Thyroid gland (tissue), 4 donors: ENCODE measurements around the gene TRIM14. TPM values are rescaled to one million over a fixed set of nuclear protein-coding genes. Genes with fewer than 3 reads are reported as not detected.
A peak's percentile ranks its signal among the peaks of the same experiment; 100 is the strongest.
"Not testable (repeated sequence)": the region's sequence is repeated elsewhere in the genome, so short reads cannot be mapped to it uniquely, and the experiment has no call there.

Experiments
- DNase-seq, 2 donors: peaks; one replicate each; pipeline ENCODE4 v3.0.0-alpha.2; 2019
- H3K27ac ChIP-seq, 3 donors: fragments of 200-600 bp; sonication (generic); 1 replicate in 2 of 3; 2 replicates in 1 of 3; pipeline ENCODE4 v1.5.1; 2016 to 2019; ENCODE audit warnings: mild to moderate bottlenecking in 1 of 3, moderate library complexity in 1 of 3
- H3K27me3 ChIP-seq: fragments of 200-600 bp; sonication (generic); one replicate; pipeline ENCODE4 v1.5.1; 2019
- H3K36me3 ChIP-seq, 2 donors: fragments of 200-600 bp; sonication (generic); one replicate each; pipeline ENCODE4 v1.5.1; 2016 to 2019
- H3K4me1 ChIP-seq, 2 donors: fragments of 200-600 bp; sonication (generic); one replicate each; pipeline ENCODE4 v1.5.1; 2017 to 2019
- H3K4me3 ChIP-seq, 3 donors: fragments of 200-600 bp; sonication (generic); replicated peaks in 1 of 3; 1 replicate in 2 of 3; 2 replicates in 1 of 3; pipeline ENCODE4 v1.5.1; 2016; ENCODE audit warnings: mild to moderate bottlenecking in 1 of 3
- H3K9me3 ChIP-seq: fragments of 200-600 bp; sonication (generic); one replicate; pipeline ENCODE4 v1.5.1; 2017
- CTCF ChIP-seq, 6 experiments: fragments of 200-600 bp in 3 of 6; fragments of 450-650 bp in 3 of 6; sonication (generic) in 3 of 6; IDR thresholded peaks; one replicate each; pipeline ENCODE4 v1.5.1; 2016 to 2019; ENCODE audit warnings: antibody characterized with exemption in 6 of 6, mild to moderate bottlenecking in 2 of 6, inconsistent platforms in 1 of 6, moderate library complexity in 1 of 6
- POLR2A ChIP-seq, 2 donors: fragments of 450-650 bp; IDR thresholded peaks; one replicate each; pipeline ENCODE4 v1.6.1; 2017; ENCODE audit warnings: antibody characterized with exemption in 2 of 2, mild to moderate bottlenecking in 2 of 2, moderate library complexity in 1 of 2
- WGBS, 2 donors: methylation state at CpG; one replicate each; pipeline ENCODE4 v1.1.5; 2017; 5-methylcytosine and 5-hydroxymethylcytosine counted together
- intact Hi-C: fragments of 100-400 bp; cut with DNase I; formaldehyde crosslinking; loops from one replicate; pipeline ENCODE4 v1.15.1; 2023
- total RNA-seq, 4 donors: library from RNA; depleted of rRNA; stranded (reverse); fragments of >200 nt; gene quantifications; one replicate each; pipeline ENCODE4 v1.2.3, GENCODE V29; 2016

TRIM14 gene
- total RNA-seq, 4 donors from 2014 or later: 3.9 to 8.1 (median 5.2) TPM

- Histone ChIP-seq H3K9me3 (no peaks in the 10 kb centered on the region), H3K4me3 (no peak overlapping the region), H3K4me1 (peaks cover 0 to 10% of the 10 kb centered on the region in 2 donors), H3K27me3 (no peaks in the 10 kb centered on the region), H3K27ac (no peak overlapping the region), H3K36me3 (no peaks in the 10 kb centered on the region)
- DNase-seq: no peak
- TF ChIP-seq CTCF (IDR thresholded peaks at IDR 0.05) (no peak), POLR2A (IDR thresholded peaks at IDR 0.05) (no peak)
- intact Hi-C loops: loop anchor here (10.0 kb wide), 1 partner anchor 46 kb away; the partner anchor contains the start of gene ANP32B
Observed at GRCh38 chr9:98031169-98031568, 87.9 kb downstream of the TRIM14 start.

- 91 to 100% methylated on average over 1 of the region's 1 CpG for WGBS, 2 donors
- no peak overlapping the region for H3K4me3 ChIP-seq
- no peaks in the 10 kb centered on the region for H3K27me3 ChIP-seq
- no peak for DNase-seq
- peaks cover 31 to 41% of the 10 kb centered on the region in 2 donors for H3K4me1 ChIP-seq
- no peaks in the 10 kb centered on the region for H3K9me3 ChIP-seq
- no peaks in the 10 kb centered on the region for H3K36me3 ChIP-seq
- no peak for TF ChIP-seq CTCF (IDR thresholded peaks at IDR 0.05)
- no peak for TF ChIP-seq POLR2A (IDR thresholded peaks at IDR 0.05)
- no peak overlapping the region for H3K27ac ChIP-seq
- intact Hi-C loops: no loop called here
Observed at GRCh38 chr9:98024702-98025101, 94.3 kb downstream of the TRIM14 start.

- TF ChIP-seq CTCF (IDR thresholded peaks at IDR 0.05) (no peak), POLR2A (IDR thresholded peaks at IDR 0.05) (no peak)
- H3K27me3 ChIP-seq: no peaks in the 10 kb centered on the region
- no peaks in the 10 kb centered on the region for H3K9me3 ChIP-seq
- peaks cover 11 to 13% of the 10 kb centered on the region in 2 donors for H3K36me3 ChIP-seq
- H3K4me1 ChIP-seq: peaks cover 33 to 43% of the 10 kb centered on the region in 2 donors
- intact Hi-C loops: no loop called here
- WGBS, 2 donors: 86 to 89% methylated on average over 8 of the region's 8 CpGs
- no peak overlapping the region for H3K4me3 ChIP-seq
- no peak for DNase-seq
- H3K27ac ChIP-seq: peak overlapping the region; percentile 84 to 89 (median 87)
Observed at GRCh38 chr9:98022447-98022846, 96.6 kb downstream of the TRIM14 start.

- peak; percentile 98 for DNase-seq
- Histone ChIP-seq H3K27me3 (no peaks in the 10 kb centered on the region), H3K4me3 (no peak overlapping the region), H3K4me1 (peaks cover 33 to 43% of the 10 kb centered on the region in 2 donors), H3K36me3 (peaks cover 11 to 13% of the 10 kb centered on the region in 2 donors), H3K27ac (peak overlapping the region; percentile 87 to 91 (median 89)), H3K9me3 (no peaks in the 10 kb centered on the region)
- intact Hi-C loops: no loop called here
- TF ChIP-seq POLR2A (IDR thresholded peaks at IDR 0.05): peak in 1 of 2 donors; percentile 14
- no peak for TF ChIP-seq CTCF (IDR thresholded peaks at IDR 0.05)
- 40% methylated on average over 8 of the region's 8 CpGs for WGBS, 2 donors
Observed at GRCh38 chr9:98021306-98022040, 97.5 kb downstream of the TRIM14 start.

GRCh38 chr9:98020476-98021145 is 98.4 kb downstream of the TRIM14 start:
- Histone ChIP-seq H3K9me3 (no peaks in the 10 kb centered on the region), H3K36me3 (peaks cover 11 to 13% of the 10 kb centered on the region in 2 donors), H3K27me3 (no peaks in the 10 kb centered on the region), H3K4me1 (peaks cover 33 to 43% of the 10 kb centered on the region in 2 donors), H3K4me3 (no peak overlapping the region), H3K27ac (peak overlapping the region; percentile 81 to 91 (median 89))
- 39 to 48% methylated on average over 7 to 8 of the region's 8 CpGs for WGBS, 2 donors
- no peak for TF ChIP-seq POLR2A (IDR thresholded peaks at IDR 0.05)
- peak in 2 of 6 experiments; percentile 7 to 25 for TF ChIP-seq CTCF (IDR thresholded peaks at IDR 0.05)
- peak; percentile 92 to 95 for DNase-seq
- intact Hi-C loops: no loop called here

- H3K4me3 ChIP-seq, H3K9me3 ChIP-seq, DNase-seq, intact Hi-C loops, H3K27me3 ChIP-seq: not testable (repeated sequence)
- peak overlapping the region; percentile 37 to 89 (median 62) for H3K27ac ChIP-seq
- WGBS, 2 donors: 84 to 86% methylated on average over 5 of the region's 5 CpGs
- peaks cover 33 to 43% of the 10 kb centered on the region in 2 donors for H3K4me1 ChIP-seq
- peaks cover 15 to 17% of the 10 kb centered on the region in 2 donors for H3K36me3 ChIP-seq
Observed at GRCh38 chr9:98019869-98020268, 99.2 kb downstream of the TRIM14 start.
